ENCODE data around the gene CDH3. TPM values are rescaled to one million over a fixed set of nuclear protein-coding genes. Genes with fewer than 3 reads are reported as not detected.

CDH3 gene
- total RNA-seq, 3 donors from 2014 or later (not counting 1 experiment from before 2014, with no cell fraction given), result 0.79 to 0.92 TPM; not detected in 1

DNA sequence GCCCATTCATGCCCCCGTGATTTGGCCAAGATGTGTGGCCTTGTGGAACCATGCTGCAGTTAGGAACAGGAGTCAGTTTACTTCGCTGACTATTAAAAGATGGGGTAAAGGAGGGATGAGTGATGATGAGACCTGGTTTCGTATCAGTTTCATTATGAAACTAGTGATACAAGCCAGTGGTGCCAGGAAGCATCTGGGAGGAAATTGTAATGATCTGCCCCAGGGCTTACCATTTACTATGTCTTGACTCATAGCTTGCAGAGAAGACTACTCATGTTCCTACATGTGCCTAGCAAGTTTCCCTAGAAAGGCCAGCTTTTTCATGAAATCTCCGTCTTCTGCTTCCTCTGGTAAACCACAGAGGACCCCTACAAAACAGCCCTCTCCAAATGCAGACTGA lies 23.2 kb downstream of the CDH3 start:
- no peaks in the 10 kb centered on the region for H3K36me3 Mint-ChIP-seq
- H3K27me3 ChIP-seq (ENCODE audit: control insufficient read depth, insufficient read depth, low read length), result no peaks in the 10 kb centered on the region
- no peaks in the 10 kb centered on the region for H3K36me3 ChIP-seq (ENCODE audit: control insufficient read depth, insufficient read depth, low read length)
- intact Hi-C loops (cut with micrococcal nuclease), result no loop called here
- TF ChIP-seq, protein P1, sequence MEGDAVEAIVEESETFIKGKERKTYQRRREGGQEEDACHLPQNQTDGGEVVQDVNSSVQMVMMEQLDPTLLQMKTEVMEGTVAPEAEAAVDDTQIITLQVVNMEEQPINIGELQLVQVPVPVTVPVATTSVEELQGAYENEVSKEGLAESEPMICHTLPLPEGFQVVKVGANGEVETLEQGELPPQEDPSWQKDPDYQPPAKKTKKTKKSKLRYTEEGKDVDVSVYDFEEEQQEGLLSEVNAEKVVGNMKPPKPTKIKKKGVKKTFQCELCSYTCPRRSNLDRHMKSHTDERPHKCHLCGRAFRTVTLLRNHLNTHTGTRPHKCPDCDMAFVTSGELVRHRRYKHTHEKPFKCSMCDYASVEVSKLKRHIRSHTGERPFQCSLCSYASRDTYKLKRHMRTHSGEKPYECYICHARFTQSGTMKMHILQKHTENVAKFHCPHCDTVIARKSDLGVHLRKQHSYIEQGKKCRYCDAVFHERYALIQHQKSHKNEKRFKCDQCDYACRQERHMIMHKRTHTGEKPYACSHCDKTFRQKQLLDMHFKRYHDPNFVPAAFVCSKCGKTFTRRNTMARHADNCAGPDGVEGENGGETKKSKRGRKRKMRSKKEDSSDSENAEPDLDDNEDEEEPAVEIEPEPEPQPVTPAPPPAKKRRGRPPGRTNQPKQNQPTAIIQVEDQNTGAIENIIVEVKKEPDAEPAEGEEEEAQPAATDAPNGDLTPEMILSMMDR (IDR thresholded peaks at IDR 0.05), result no peak
- no peak overlapping the region for H3K4me3 Mint-ChIP-seq
- H3K9me3 Mint-ChIP-seq, result no peaks in the 10 kb centered on the region
- H3K9me3 ChIP-seq (ENCODE audit: control insufficient read depth, insufficient read depth, low read length), result no peaks in the 10 kb centered on the region
- H3K4me3 ChIP-seq (ENCODE audit: low read length), result no peak overlapping the region
- H3K4me1 ChIP-seq (ENCODE audit: control insufficient read depth, insufficient read depth, low read length), result no peaks in the 10 kb centered on the region
- WGBS (ENCODE audit: insufficient coverage), result 36% methylated on average over 4 of the region's 4 CpGs
- no peak for DNase-seq
- H3K27me3 Mint-ChIP-seq (ENCODE audit: low read depth in 2 of 2), result no peaks in the 10 kb centered on the region
- no peaks in the 10 kb centered on the region for H3K4me1 Mint-ChIP-seq
- no peak for ATAC-seq
- H3K27ac Mint-ChIP-seq, result no peak overlapping the region
- H3K27ac ChIP-seq (ENCODE audit: low read length), result no peak overlapping the region

DNA sequence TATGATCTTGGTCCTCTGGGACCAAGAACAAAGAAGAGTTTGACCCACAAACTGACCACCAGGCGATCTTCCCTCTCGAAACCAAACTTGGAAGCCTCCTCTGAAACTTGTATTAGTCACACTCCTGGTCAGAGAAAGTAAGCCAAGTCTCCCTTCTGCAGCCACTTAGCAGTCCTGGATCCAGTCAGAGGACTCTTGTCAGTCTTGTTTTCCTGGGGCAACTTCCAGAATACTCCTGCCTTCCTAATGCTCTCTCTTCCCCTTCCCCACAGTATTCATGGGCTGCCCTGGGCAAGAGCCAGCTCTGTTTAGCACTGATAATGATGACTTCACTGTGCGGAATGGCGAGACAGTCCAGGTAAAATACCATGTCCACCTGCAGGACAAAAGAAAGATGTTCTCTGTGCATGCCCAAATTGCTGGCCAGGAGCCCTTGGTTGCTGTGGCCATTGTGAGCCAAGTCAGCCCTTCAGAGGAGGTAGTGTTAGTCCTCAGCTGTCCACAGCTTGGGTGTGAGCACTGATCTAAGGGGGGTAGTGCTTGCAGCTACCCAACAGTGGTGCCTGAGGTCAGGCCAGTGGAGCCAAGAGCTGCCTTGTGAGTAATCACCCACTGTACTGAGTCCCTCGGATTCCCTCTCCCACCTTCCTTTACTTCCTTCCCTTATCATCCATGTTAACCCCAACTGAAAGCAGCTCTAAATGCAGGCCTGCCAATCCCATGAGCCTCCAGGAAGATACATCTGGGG lies 31.2 kb downstream of the CDH3 start:
- WGBS (ENCODE audit: insufficient coverage), result 75% methylated on average over 5 of the region's 5 CpGs
- no peak overlapping the region for H3K4me3 Mint-ChIP-seq
- H3K4me3 ChIP-seq (ENCODE audit: low read length), result no peak overlapping the region
- H3K9me3 Mint-ChIP-seq, result no peaks in the 10 kb centered on the region
- H3K27ac ChIP-seq (ENCODE audit: low read length), result no peak overlapping the region
- H3K27me3 ChIP-seq (ENCODE audit: control insufficient read depth, insufficient read depth, low read length), result no peaks in the 10 kb centered on the region
- no peaks in the 10 kb centered on the region for H3K36me3 Mint-ChIP-seq
- H3K27ac Mint-ChIP-seq, result no peak overlapping the region
- no peaks in the 10 kb centered on the region for H3K27me3 Mint-ChIP-seq (ENCODE audit: low read depth in 2 of 2)
- H3K9me3 ChIP-seq (ENCODE audit: control insufficient read depth, insufficient read depth, low read length), result no peaks in the 10 kb centered on the region
- H3K4me1 Mint-ChIP-seq, result no peaks in the 10 kb centered on the region
- TF ChIP-seq, protein P1 (IDR thresholded peaks at IDR 0.05), result no peak
- no peaks in the 10 kb centered on the region for H3K36me3 ChIP-seq (ENCODE audit: control insufficient read depth, insufficient read depth, low read length)
- intact Hi-C loops (cut with micrococcal nuclease), result no loop called here
- no peaks in the 10 kb centered on the region for H3K4me1 ChIP-seq (ENCODE audit: control insufficient read depth, insufficient read depth, low read length)
- no peak for DNase-seq
- ATAC-seq, result no peak

- no peaks in the 10 kb centered on the region for H3K9me3 Mint-ChIP-seq
- no peaks in the 10 kb centered on the region for H3K4me1 Mint-ChIP-seq
- 94% methylated on average over 2 of the region's 2 CpGs for WGBS (ENCODE audit: insufficient coverage)
- H3K4me3 Mint-ChIP-seq, result no peak overlapping the region
- ATAC-seq (no peak), DNase-seq (no peak)
- H3K4me1 ChIP-seq (ENCODE audit: control insufficient read depth, insufficient read depth, low read length), result no peaks in the 10 kb centered on the region
- TF ChIP-seq, protein P1 (IDR thresholded peaks at IDR 0.05), result no peak
- no peak overlapping the region for H3K27ac ChIP-seq (ENCODE audit: low read length)
- H3K9me3 ChIP-seq (ENCODE audit: control insufficient read depth, insufficient read depth, low read length), result no peaks in the 10 kb centered on the region
- H3K27me3 ChIP-seq (ENCODE audit: control insufficient read depth, insufficient read depth, low read length), result no peaks in the 10 kb centered on the region
- no peak overlapping the region for H3K27ac Mint-ChIP-seq
- H3K27me3 Mint-ChIP-seq (ENCODE audit: low read depth in 2 of 2), result no peaks in the 10 kb centered on the region
- no peaks in the 10 kb centered on the region for H3K36me3 Mint-ChIP-seq
- H3K4me3 ChIP-seq (ENCODE audit: low read length), result no peak overlapping the region
- H3K36me3 ChIP-seq (ENCODE audit: control insufficient read depth, insufficient read depth, low read length), result no peaks in the 10 kb centered on the region
- intact Hi-C loops (cut with micrococcal nuclease), result no loop called here
Measured at GRCh38 chr16:68681038-68681437, 35.9 kb downstream of the CDH3 start.
